NT2/D1 (cell line): ENCODE results near the gene LCOR.

Experiments
- DNase-seq: peaks from one replicate; pipeline ENCODE4 v3.0.0-alpha.2; 2011; ENCODE audit warnings: low read depth, low spot score
- H3K27me3 ChIP-seq: 2 replicates; pipeline ENCODE4 v1.6.0; 2011; ENCODE audit warnings: mild to moderate bottlenecking; ENCODE audit not compliant: insufficient read length, insufficient read depth
- H3K36me3 ChIP-seq: 2 replicates; pipeline ENCODE4 v1.6.1; 2011; ENCODE audit warnings: mild to moderate bottlenecking, low read length, mixed read lengths; ENCODE audit not compliant: insufficient read depth, insufficient read length
- H3K4me1 ChIP-seq: 2 replicates; pipeline ENCODE4 v1.5.1; 2011; ENCODE audit not compliant: insufficient read depth, insufficient read length
- H3K4me3 ChIP-seq: 2 replicates; pipeline ENCODE4 v1.5.1; 2011; ENCODE audit warnings: low read depth; ENCODE audit not compliant: insufficient read length
- H3K9ac ChIP-seq: 2 replicates; pipeline ENCODE4 v1.6.0; 2011; ENCODE audit warnings: low read depth; ENCODE audit not compliant: insufficient read length
- H3K9me3 ChIP-seq: 2 replicates; pipeline ENCODE4 v1.5.1; 2011; ENCODE audit warnings: mild to moderate bottlenecking, low read length; ENCODE audit not compliant: insufficient read depth
- SUZ12 ChIP-seq: IDR thresholded peaks from 2 replicates; pipeline ENCODE4 v1.6.1; 2011; ENCODE audit not compliant: insufficient read length, insufficient read depth; ENCODE audit errors: extremely low read depth
- YY1 ChIP-seq: IDR thresholded peaks from 2 replicates; pipeline ENCODE4 v1.6.1; 2011; ENCODE audit not compliant: insufficient read length, insufficient read depth
- ZNF274 ChIP-seq: IDR thresholded peaks from 2 replicates; pipeline ENCODE4 v1.6.1; 2011; ENCODE audit warnings: mild to moderate bottlenecking, low read depth, low read length

LCOR gene

GRCh38 chr10:96851281-96851680 is 19.2 kb downstream of the LCOR start:
- Histone ChIP-seq H3K27me3 (no peaks in the 10 kb centered on the region), H3K4me1 (no peaks in the 10 kb centered on the region), H3K9ac (no peak overlapping the region), H3K36me3 (no peaks in the 10 kb centered on the region), H3K9me3 (no peaks in the 10 kb centered on the region), H3K4me3 (no peak overlapping the region)
- DNase-seq = no peak
- TF ChIP-seq ZNF274 (no peak), YY1 (no peak), SUZ12 (no peak)

GRCh38 chr10:96856317-96856716 is 24.2 kb downstream of the LCOR start:
- Histone ChIP-seq H3K4me3 (no peak overlapping the region), H3K9me3 (no peaks in the 10 kb centered on the region), H3K27me3 (no peaks in the 10 kb centered on the region), H3K4me1 (no peaks in the 10 kb centered on the region), H3K9ac (no peak overlapping the region), H3K36me3 (peaks cover 16% of the 10 kb centered on the region)
- no peak for DNase-seq
- TF ChIP-seq YY1 (no peak), SUZ12 (no peak), ZNF274 (no peak)

- H3K4me1 ChIP-seq = no peaks in the 10 kb centered on the region
Measured at GRCh38 chr10:96857301-96858012, 25.4 kb downstream of the LCOR start.

GRCh38 chr10:96858038-96858705 is 26.1 kb downstream of the LCOR start:
- Histone ChIP-seq H3K27me3 (no peaks in the 10 kb centered on the region), H3K4me3 (no peak overlapping the region), H3K36me3 (peaks cover 22% of the 10 kb centered on the region), H3K9ac (no peak overlapping the region), H3K9me3 (no peaks in the 10 kb centered on the region), H3K4me1 (no peaks in the 10 kb centered on the region)
- no peak for DNase-seq
- no peak for TF ChIP-seq SUZ12

More at GRCh38 chr10:96857301-96858012, 25.4 kb downstream of the LCOR start:
- Histone ChIP-seq H3K4me3 (no peak overlapping the region), H3K9ac (no peak overlapping the region), H3K36me3 (peaks cover 22% of the 10 kb centered on the region), H3K9me3 (no peaks in the 10 kb centered on the region), H3K27me3 (no peaks in the 10 kb centered on the region)
- no peak for DNase-seq
- no peak for TF ChIP-seq ZNF274
- TF ChIP-seq SUZ12 = no peak
- TF ChIP-seq YY1 = no peak

GRCh38 chr10:96858706-96859050 is 26.6 kb downstream of the LCOR start:
- H3K9ac ChIP-seq = no peak overlapping the region
- no peaks in the 10 kb centered on the region for H3K27me3 ChIP-seq
- DNase-seq = no peak
- no peaks in the 10 kb centered on the region for H3K9me3 ChIP-seq
- no peaks in the 10 kb centered on the region for H3K4me1 ChIP-seq
- H3K4me3 ChIP-seq = no peak overlapping the region
- peaks cover 22% of the 10 kb centered on the region for H3K36me3 ChIP-seq
- TF ChIP-seq ZNF274 = no peak
- no peak for TF ChIP-seq SUZ12
- no peak for TF ChIP-seq YY1

- Histone ChIP-seq H3K4me3 (no peak overlapping the region), H3K27me3 (no peaks in the 10 kb centered on the region), H3K9me3 (no peaks in the 10 kb centered on the region), H3K4me1 (no peaks in the 10 kb centered on the region), H3K9ac (no peak overlapping the region), H3K36me3 (peaks cover 22% of the 10 kb centered on the region)
- no peak for TF ChIP-seq YY1
- TF ChIP-seq ZNF274 = no peak
- TF ChIP-seq SUZ12 = no peak
- DNase-seq = no peak
Measured at GRCh38 chr10:96860631-96861277, 28.7 kb downstream of the LCOR start.

- no peak for TF ChIP-seq ZNF274
- no peak for TF ChIP-seq YY1
- no peak for TF ChIP-seq SUZ12
- no peak overlapping the region for H3K4me3 ChIP-seq
- no peak for DNase-seq
Measured at GRCh38 chr10:96863922-96864543, 31.9 kb downstream of the LCOR start.

More at GRCh38 chr10:96863922-96864543, 31.9 kb downstream of the LCOR start:
- Histone ChIP-seq H3K36me3 (peaks cover 17% of the 10 kb centered on the region), H3K9ac (no peak overlapping the region), H3K4me1 (no peaks in the 10 kb centered on the region), H3K9me3 (no peaks in the 10 kb centered on the region), H3K27me3 (no peaks in the 10 kb centered on the region)
